ENCODE measurements around the gene FOXP1.

FOXP1 gene

GRCh38 chr3:71028802-71029201, 554.7 kb downstream of the FOXP1 start:
- in situ Hi-C loops (cut with MboI; ENCODE audit: low pct_unique_long_range_greater_than_20kb, low sequenced_read_pairs, unreplicated experiment), result no loop called here
- DNase-seq (ENCODE audit: low spot score), result no peak
- no peak for TF ChIP-seq CTCF (IDR thresholded peaks at IDR 0.05; ENCODE audit: extremely low read depth, insufficient read depth, missing control alignments)

GRCh38 chr3:71028184-71028583, 555.3 kb downstream of the FOXP1 start:
- in situ Hi-C loops (cut with MboI; ENCODE audit: low pct_unique_long_range_greater_than_20kb, low sequenced_read_pairs, unreplicated experiment), result no loop called here
- TF ChIP-seq CTCF (IDR thresholded peaks at IDR 0.05; ENCODE audit: extremely low read depth, insufficient read depth, missing control alignments), result no peak
- DNase-seq (ENCODE audit: low spot score), result no peak

GRCh38 chr3:71026634-71027578, 556.6 kb downstream of the FOXP1 start:
- no peak for TF ChIP-seq CTCF (IDR thresholded peaks at IDR 0.05; ENCODE audit: extremely low read depth, insufficient read depth, missing control alignments)
- no peak for DNase-seq (ENCODE audit: low spot score)
- in situ Hi-C loops (cut with MboI; ENCODE audit: low pct_unique_long_range_greater_than_20kb, low sequenced_read_pairs, unreplicated experiment), result no loop called here

GRCh38 chr3:71025516-71025915, 558.0 kb downstream of the FOXP1 start:
- no peak for TF ChIP-seq CTCF (IDR thresholded peaks at IDR 0.05; ENCODE audit: extremely low read depth, insufficient read depth, missing control alignments)
- in situ Hi-C loops (cut with MboI; ENCODE audit: low pct_unique_long_range_greater_than_20kb, low sequenced_read_pairs, unreplicated experiment), result no loop called here
- DNase-seq (ENCODE audit: low spot score), result no peak

GRCh38 chr3:71025010-71025409, 558.5 kb downstream of the FOXP1 start:
- in situ Hi-C loops (cut with MboI; ENCODE audit: low pct_unique_long_range_greater_than_20kb, low sequenced_read_pairs, unreplicated experiment), result no loop called here
- no peak for DNase-seq (ENCODE audit: low spot score)
- TF ChIP-seq CTCF (IDR thresholded peaks at IDR 0.05; ENCODE audit: extremely low read depth, insufficient read depth, missing control alignments), result no peak

GRCh38 chr3:71022551-71023335, 560.8 kb downstream of the FOXP1 start:
- in situ Hi-C loops (cut with MboI; ENCODE audit: low pct_unique_long_range_greater_than_20kb, low sequenced_read_pairs, unreplicated experiment), result loop anchor here (25.0 kb wide), 1 partner anchor 565 kb away; the partner anchor contains the start of gene FOXP1
- DNase-seq (ENCODE audit: low spot score), result no peak
- TF ChIP-seq CTCF (IDR thresholded peaks at IDR 0.05; ENCODE audit: extremely low read depth, insufficient read depth, missing control alignments), result peak; percentile 4

All from GM13977 (cell line).